K562 (cell line): Measurements from ENCODE around the gene SLC17A9. TPM values are rescaled to one million over a fixed set of nuclear protein-coding genes. Genes with fewer than 3 reads are reported as not detected.

Experiments
- ATAC-seq: fragments of 200-7000 bp; cut with Tn5 transposase; 3 replicates; pipeline ENCODE4 v1.9.1; 2020; ENCODE audit warnings: moderate library complexity
- BruUV-seq: library from RNA; stranded (reverse); fragments of 400-500 nt; replicated peaks from 2 replicates; lab custom pipeline; 2021; lab: Mats Ljungman, UMichigan
- CTCF ChIA-PET: fragments of 300-600 bp; formaldehyde crosslinking; extraction: SDS; loops from one replicate; lab custom pipeline; 2021; ENCODE audit warnings: low intra/inter-chr PET ratio; lab: Yijun Ruan, JAX
- POLR2A ChIA-PET: fragments of 300-600, 350-650 bp; sonication (Branson Sonifier 250); formaldehyde crosslinking; extraction: SDS; loops from one replicate; lab custom pipeline; 2021; ENCODE audit warnings: antibody characterized with exemption, inconsistent platforms; lab: Yijun Ruan, JAX
- DNase-seq, 4 experiments: peaks; one replicate each; pipeline versions ENCODE4 v3.0.0 to v3.0.0-alpha.2; 2011 to 2018; ENCODE audit warnings: low spot score in 3 of 4, mixed read lengths in 3 of 4; ENCODE audit errors: extremely low read depth in 1 of 4
- FAIRE-seq: peaks from 2 replicates; lab custom pipeline; 2011; peaks lifted over from hg19 to GRCh38; lab: Jason Lieb, UNC
- H2AFZ ChIP-seq: 2 replicates; pipeline ENCODE4 v1.6.0; 2011; ENCODE audit warnings: low read depth, low read length, control low read depth, inconsistent platforms
- H3K27ac ChIP-seq: fragments of 200-600 bp; 3 replicates; pipeline ENCODE4 v1.8.0; 2011; ENCODE audit warnings: low read depth, mild to moderate bottlenecking, control low read depth, inconsistent platforms, low read length, moderate library complexity, mixed read lengths; ENCODE audit errors: extremely low read depth
- H3K27me3 ChIP-seq, 2 experiments: fragments of 300-600 bp in 1 of 2; 2 replicates in 1 of 2; 3 replicates in 1 of 2; pipeline versions ENCODE4 v1.6.0 to v1.8.0; 2011; ENCODE audit warnings: inconsistent platforms in 2 of 2, low read length in 2 of 2, mild to moderate bottlenecking in 1 of 2, mixed read lengths in 1 of 2, moderate library complexity in 1 of 2; ENCODE audit not compliant: control insufficient read depth in 2 of 2, insufficient read depth in 2 of 2
- H3K36me3 ChIP-seq: fragments of 300-600 bp; 3 replicates; pipeline ENCODE4 v1.8.0; 2011; ENCODE audit warnings: mild to moderate bottlenecking, low read length, inconsistent platforms; ENCODE audit not compliant: control insufficient read depth, insufficient read depth
- H3K4me1 ChIP-seq, 2 experiments: fragments of 200-600 bp in 1 of 2; replicated peaks in 1 of 2; 2 replicates in 1 of 2; 3 replicates in 1 of 2; pipeline versions ENCODE4 v1.5.1 to v1.8.0; 2011; ENCODE audit warnings: inconsistent platforms in 2 of 2, low read length in 2 of 2, mild to moderate bottlenecking in 1 of 2, mixed read lengths in 1 of 2, moderate library complexity in 1 of 2; ENCODE audit not compliant: control insufficient read depth in 2 of 2, insufficient read depth in 2 of 2
- H3K4me2 ChIP-seq: 2 replicates; pipeline ENCODE4 v1.6.1; 2011; ENCODE audit warnings: low read length, control low read depth, inconsistent platforms, mixed read lengths; ENCODE audit not compliant: insufficient read depth
- H3K4me3 ChIP-seq: fragments of 200-600 bp; sonication (generic), shearing (Covaris generic); 2 replicates; pipeline ENCODE4 v1.5.1; 2016; ENCODE audit warnings: control low read depth, inconsistent platforms
- H3K79me2 ChIP-seq: fragments of 200-600 bp; 3 replicates; pipeline ENCODE4 v1.8.0; 2011; ENCODE audit warnings: low read length, inconsistent platforms; ENCODE audit not compliant: control insufficient read depth, insufficient read depth
- H3K9ac ChIP-seq, 2 experiments: 2 replicates each; pipeline versions ENCODE4 v1.6.0 to v1.6.1; 2011; ENCODE audit warnings: low read depth in 2 of 2, low read length in 2 of 2, control low read depth in 1 of 2, inconsistent platforms in 1 of 2, mild to moderate bottlenecking in 1 of 2, mixed read lengths in 1 of 2; ENCODE audit not compliant: insufficient read depth in 1 of 2
- H3K9me1 ChIP-seq: one replicate; pipeline ENCODE4 v1.6.0; 2011; ENCODE audit warnings: inconsistent platforms, mild to moderate bottlenecking, low read length, moderate library complexity; ENCODE audit not compliant: control insufficient read depth, insufficient read depth
- H3K9me3 ChIP-seq: replicated peaks from 2 replicates; pipeline ENCODE4 v1.5.1; 2011; ENCODE audit warnings: low read depth, low read length, inconsistent platforms; ENCODE audit not compliant: control insufficient read depth, insufficient read depth
- H4K20me1 ChIP-seq: replicated peaks from 2 replicates; pipeline ENCODE4 v1.6.1; 2011; ENCODE audit warnings: low read length, inconsistent platforms, mixed read lengths; ENCODE audit not compliant: control insufficient read depth, insufficient read depth
- HNRNPH1 ChIP-seq: fragments of 200-400 bp; formaldehyde crosslinking; optimal IDR thresholded peaks from 2 replicates; pipeline ENCODE3; 2017; ENCODE audit warnings: low read depth, mild to moderate bottlenecking, low read length, moderate library complexity
- NCOA4 ChIP-seq: fragments of 450-650 bp; IDR thresholded peaks from 2 replicates; pipeline ENCODE4 v1.6.1; 2018; ENCODE audit warnings: mild to moderate bottlenecking; ENCODE audit not compliant: partially characterized antibody
- POLR2G ChIP-seq: fragments of 200-400 bp; formaldehyde crosslinking; IDR thresholded peaks from 2 replicates; pipeline ENCODE4 v1.6.1; 2017; ENCODE audit warnings: low read depth, mild to moderate bottlenecking, antibody characterized with exemption, low read length, moderate library complexity
- RBFOX2 ChIP-seq: fragments of 200-400 bp; formaldehyde crosslinking; IDR thresholded peaks from 2 replicates; pipeline ENCODE4 v1.6.1; 2017; ENCODE audit warnings: low read depth, mild to moderate bottlenecking, low read length, moderate library complexity
- WGBS: fragments of 100-300 bp; shearing (Covaris generic); methylation state at CpG from one replicate; pipeline ENCODE4 v1.1.6; 2016; ENCODE audit warnings: low coverage, mixed read lengths; ENCODE audit not compliant: insufficient coverage; ENCODE audit errors: missing lambda C conversion rate; 5-methylcytosine and 5-hydroxymethylcytosine counted together
- in situ Hi-C: fragments of 300-500 bp; cut with MboI; formaldehyde crosslinking; loops from 4 replicates; pipeline ENCODE4 v1.15.0; 2018; ENCODE audit warnings: inconsistent platforms, mixed read lengths
- intact Hi-C: fragments of 100-400 bp; cut with micrococcal nuclease; formaldehyde crosslinking; loops from 2 replicates; pipeline ENCODE4 v1.14.2; 2022
- polyA plus RNA-seq, 8 experiments: library from polyadenylated mRNA; depleted of rRNA in 4 of 8; stranded (reverse) in 5 of 8; unstranded in 3 of 8; fragments of >200 nt; fragmentation: Nextera tagmentation in 2 of 8; fragmentation: Illumina TruSeq in 1 of 8; extraction: Ambion mirVana in 2 of 8; extraction: Trizol in 1 of 8; gene quantifications; 2 replicates each; pipeline versions ENCODE4 v1.2.1 to v1.2.3, GENCODE V29; 2011 to 2014; ENCODE audit warnings: inconsistent platforms in 1 of 8, missing spikeins in 1 of 8
- total RNA-seq, 7 experiments: library from RNA; depleted of rRNA in 6 of 7; stranded (reverse); fragments of >200 nt in 6 of 7; fragmentation: Illumina TruSeq in 2 of 7; extraction: Trizol in 2 of 7; gene quantifications; 2 replicates each; pipeline versions ENCODE4 v1.2.1 to v1.2.3, GENCODE V29; 2011 to 2021; ENCODE audit warnings: low replicate concordance in 1 of 7

SLC17A9 gene
- total and polyA plus RNA-seq, 9 of the 15 experiments (the other 6 are each of a cell fraction or from before 2014, with no cell fraction given): 0.04 to 0.31 TPM; not detected in 7

GRCh38 chr20:62935204-62935967 lies 17.1 kb upstream of the SLC17A9 start (continued):
- TF ChIP-seq NCOA4: no peak
- TF ChIP-seq, all 486 proteins: peak for 14

- ATAC-seq: no peak
- H3K4me3 ChIP-seq: peak overlapping the region; percentile 97; the same call in 1 of the 2 replicates
- CTCF ChIA-PET: no interaction called here
- peak overlapping the region; percentile 28 to 99; a peak in 3 of 4 replicates for H3K9ac ChIP-seq
- H4K20me1 ChIP-seq: peaks cover 38% of the 10 kb centered on the region
- intact Hi-C loops: no loop called here
- H3K27ac ChIP-seq: peak overlapping the region; percentile 42; the same call in 2 of the 3 replicates
- peak overlapping the region; percentile 42 for H3K4me2 ChIP-seq
- no peak for TF ChIP-seq HNRNPH1
- 0 out of 2 replicates have a peak, but pooled peaks have one; percentile 25 for TF ChIP-seq POLR2G
- peak; percentile 56; the same call in 1 of the 2 replicates for TF ChIP-seq RBFOX2
- no peak overlapping the region for H2AFZ ChIP-seq
- FAIRE-seq: no peak
- no peaks in the 10 kb centered on the region for H3K9me3 ChIP-seq
- in situ Hi-C loops: no loop called here
- H3K79me2 ChIP-seq: peaks cover 95% of the 10 kb centered on the region
- H3K27me3 ChIP-seq: no peaks in the 10 kb centered on the region
- H3K36me3 ChIP-seq: peaks cover 56% of the 10 kb centered on the region
- DNase-seq: no peak
- peaks cover 7% of the 10 kb centered on the region for H3K9me1 ChIP-seq
- BruUV-seq: no TSS peak
- peaks cover 40 to 56% of the 10 kb centered on the region in 2 experiments; a peak in 4 of 5 replicates for H3K4me1 ChIP-seq
- POLR2A ChIA-PET: interaction anchor here (0.6 to 5.3 kb wide), 11 partner anchors 10 to 788 kb away, joined by 3 to 64 read pairs (median 4); partner anchors contain the start of gene DIDO1
- WGBS: 74% methylated on average over 22 of the region's 22 CpGs
Observed at GRCh38 chr20:62935968-62936585, 16.4 kb upstream of the SLC17A9 start.
